Measurements from ENCODE around the gene EIF4E2.

DNA sequence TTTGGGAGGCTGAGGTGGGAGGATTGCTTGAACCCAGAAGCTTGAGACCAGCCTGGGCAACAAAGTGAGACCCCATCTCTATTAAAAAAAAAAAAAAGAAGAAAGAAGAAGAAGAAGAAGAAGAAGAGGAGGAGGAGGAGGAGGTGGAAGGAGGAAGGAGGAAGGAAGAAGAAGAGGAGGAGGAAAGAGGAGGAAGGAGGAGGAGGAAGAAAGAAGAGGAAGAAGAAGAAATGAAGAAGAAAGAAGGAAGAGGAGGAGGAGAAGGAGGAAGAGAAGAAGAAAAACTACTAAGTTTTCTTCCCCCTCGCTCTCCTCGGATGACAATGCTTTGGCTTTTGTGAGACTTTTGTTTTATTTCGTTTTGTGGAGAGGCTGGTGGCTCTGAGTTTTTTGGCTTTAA is 52.8 kb downstream of the EIF4E2 start:
- TF ChIP-seq, protein P1, sequence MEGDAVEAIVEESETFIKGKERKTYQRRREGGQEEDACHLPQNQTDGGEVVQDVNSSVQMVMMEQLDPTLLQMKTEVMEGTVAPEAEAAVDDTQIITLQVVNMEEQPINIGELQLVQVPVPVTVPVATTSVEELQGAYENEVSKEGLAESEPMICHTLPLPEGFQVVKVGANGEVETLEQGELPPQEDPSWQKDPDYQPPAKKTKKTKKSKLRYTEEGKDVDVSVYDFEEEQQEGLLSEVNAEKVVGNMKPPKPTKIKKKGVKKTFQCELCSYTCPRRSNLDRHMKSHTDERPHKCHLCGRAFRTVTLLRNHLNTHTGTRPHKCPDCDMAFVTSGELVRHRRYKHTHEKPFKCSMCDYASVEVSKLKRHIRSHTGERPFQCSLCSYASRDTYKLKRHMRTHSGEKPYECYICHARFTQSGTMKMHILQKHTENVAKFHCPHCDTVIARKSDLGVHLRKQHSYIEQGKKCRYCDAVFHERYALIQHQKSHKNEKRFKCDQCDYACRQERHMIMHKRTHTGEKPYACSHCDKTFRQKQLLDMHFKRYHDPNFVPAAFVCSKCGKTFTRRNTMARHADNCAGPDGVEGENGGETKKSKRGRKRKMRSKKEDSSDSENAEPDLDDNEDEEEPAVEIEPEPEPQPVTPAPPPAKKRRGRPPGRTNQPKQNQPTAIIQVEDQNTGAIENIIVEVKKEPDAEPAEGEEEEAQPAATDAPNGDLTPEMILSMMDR (IDR thresholded peaks at IDR 0.05) = no peak
- TF ChIP-seq POLR2A (IDR thresholded peaks at IDR 0.05) (no peak), POLR2AphosphoS5 (IDR thresholded peaks at IDR 0.05) (no peak)

All from breast epithelium (tissue), 3 donors.